ENCODE measurements around the gene RPL10. TPM values are rescaled to one million over a fixed set of nuclear protein-coding genes. Genes with fewer than 3 reads are reported as not detected.

RPL10 gene
- polyA plus RNA-seq, 6 donors from 2014 or later: 3,636 to 5,147 (median 4,635) TPM

GRCh38 chrX:154403192-154403591 lies 5.0 kb downstream of the RPL10 start:
- Mint-ChIP-seq H3K27me3 (no peaks in the 10 kb centered on the region), H3K4me1 (peaks cover 11 to 21% (median 15%) of the 10 kb centered on the region in 3 donors), H3K4me3 (peak overlapping the region in 1 of 8 donors; percentile 57), H3K36me3 (peaks cover 15 to 18% of the 10 kb centered on the region in 2 donors), H3K27ac (peak overlapping the region in 1 of 6 donors; percentile 47), H3K9me3 (peaks cover 0 to 8% (median 0%) of the 10 kb centered on the region in 7 donors)
- no peak for DNase-seq
- ATAC-seq (ENCODE audit: low read depth in 2 of 2): no peak

DNA sequence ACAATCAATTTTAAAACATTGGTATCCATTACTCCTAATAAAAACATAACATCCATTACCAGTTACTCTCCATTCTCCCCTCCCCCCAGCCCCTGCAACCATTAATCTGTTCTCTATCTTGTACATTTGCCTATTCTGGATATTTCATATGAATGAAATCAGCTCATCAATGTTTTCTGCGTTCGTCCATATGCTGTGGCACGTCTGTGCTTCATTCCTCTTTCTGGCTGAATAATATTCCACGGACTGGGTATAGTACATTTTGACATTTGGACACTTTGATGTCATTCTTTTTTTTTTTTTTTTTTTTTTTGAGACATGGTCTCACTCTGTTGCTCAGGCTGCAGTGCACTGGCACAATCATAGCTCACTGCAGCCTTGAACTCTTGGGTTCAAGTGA lies 5.7 kb downstream of the RPL10 start:
- H3K9me3 Mint-ChIP-seq: peaks cover 0 to 3% (median 0%) of the 10 kb centered on the region in 7 donors
- peaks cover 12 to 25% (median 15%) of the 10 kb centered on the region in 3 donors for H3K4me1 Mint-ChIP-seq
- no peak overlapping the region for H3K27ac Mint-ChIP-seq
- DNase-seq: no peak
- H3K4me3 Mint-ChIP-seq: no peak overlapping the region
- ATAC-seq (ENCODE audit: low read depth in 2 of 2): no peak
- no peaks in the 10 kb centered on the region for H3K27me3 Mint-ChIP-seq
- peaks cover 8 to 11% of the 10 kb centered on the region in 2 donors for H3K36me3 Mint-ChIP-seq

DNA sequence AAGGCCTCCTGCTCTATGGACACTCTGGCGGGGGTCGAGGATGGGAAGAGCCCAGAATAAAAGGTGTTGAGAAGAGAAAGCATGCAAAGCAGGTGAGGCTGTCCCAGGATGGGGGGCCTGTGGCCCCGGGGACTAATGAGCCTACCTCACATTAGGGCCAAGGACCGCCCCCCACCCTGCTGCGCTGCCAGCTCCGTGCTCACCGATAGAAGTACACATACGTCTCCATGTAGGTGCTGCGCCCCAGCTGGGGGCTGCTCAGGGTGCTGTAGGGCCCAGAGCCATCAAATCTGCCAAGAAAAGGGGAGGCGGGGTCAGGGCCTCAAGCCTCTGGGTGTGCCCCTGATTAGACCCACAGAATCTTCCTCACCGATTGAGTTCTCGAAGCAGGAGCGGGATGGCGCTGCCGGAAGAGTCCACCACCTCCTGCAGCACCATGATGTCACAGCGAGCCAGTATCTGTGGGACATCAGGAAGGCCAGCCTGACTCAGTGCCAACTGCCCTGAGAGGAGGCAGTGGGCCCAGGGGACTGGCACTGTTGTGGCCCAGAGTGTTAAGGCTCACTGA lies 6.5 kb downstream of the RPL10 start:
- DNase-seq: no peak
- Mint-ChIP-seq H3K4me1 (peaks cover 15 to 23% (median 17%) of the 10 kb centered on the region in 3 donors), H3K36me3 (peaks cover 1 to 3% of the 10 kb centered on the region in 2 donors), H3K27ac (no peak overlapping the region), H3K9me3 (peaks cover 0 to 2% (median 0%) of the 10 kb centered on the region in 7 donors), H3K27me3 (no peaks in the 10 kb centered on the region), H3K4me3 (peak overlapping the region in 1 of 8 donors; percentile 43)
- ATAC-seq (ENCODE audit: low read depth in 2 of 2): no peak

- Mint-ChIP-seq H3K4me3 (peak overlapping the region; percentile 70 to 86 (median 75)), H3K4me1 (peaks cover 20 to 24% (median 23%) of the 10 kb centered on the region in 3 donors), H3K9me3 (peaks cover 0 to 2% (median 0%) of the 10 kb centered on the region in 7 donors), H3K27me3 (no peaks in the 10 kb centered on the region), H3K36me3 (no peaks in the 10 kb centered on the region), H3K27ac (peak overlapping the region in 5 of 6 donors; percentile 12 to 87 (median 76))
- ATAC-seq (ENCODE audit: low read depth in 2 of 2) (no peak), DNase-seq (no peak)
These were observed 10.6 kb downstream of the RPL10 start for GRCh38 chrX:154408659-154409221.

- Mint-ChIP-seq H3K9me3 (peaks cover 0 to 2% (median 0%) of the 10 kb centered on the region in 7 donors), H3K4me3 (peak within 1 kb of the TSS; percentile 70 to 86 (median 75)), H3K4me1 (peaks cover 20 to 24% (median 23%) of the 10 kb centered on the region in 3 donors), H3K27me3 (no peaks in the 10 kb centered on the region), H3K27ac (peak within 1 kb of the TSS; percentile 12 to 87 (median 68)), H3K36me3 (no peaks in the 10 kb centered on the region)
- peak in 1 of 2 donors; percentile 8 for ATAC-seq (ENCODE audit: low read depth in 2 of 2)
- DNase-seq: no peak
These were observed 11.2 kb downstream of the RPL10 start, which contains the start of gene DNASE1L1 for GRCh38 chrX:154409222-154409871. Gene DNASE1L1 (minus strand): TSS chrX:154409254. CDS start chrX:154405568, 3,686 bp downstream.

DNA sequence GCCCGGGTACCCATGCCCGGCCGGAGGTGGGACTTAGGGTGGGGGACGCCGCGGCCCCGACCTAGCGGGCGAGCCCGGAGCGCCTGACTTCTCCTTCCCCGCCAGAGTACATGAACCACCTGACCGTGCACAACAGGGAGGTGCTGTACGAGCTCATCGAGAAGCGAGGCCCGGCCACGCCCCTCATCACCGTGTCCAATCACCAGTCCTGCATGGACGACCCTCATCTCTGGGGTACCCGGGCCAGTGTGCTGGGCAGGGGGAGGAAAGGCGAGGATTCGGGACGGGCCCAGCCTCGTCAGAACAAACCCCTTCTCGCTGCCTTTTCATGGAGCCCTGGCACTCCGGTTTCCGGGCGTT lies 13.8 kb downstream of the RPL10 start:
- Mint-ChIP-seq H3K4me3 (peak overlapping the region; percentile 83 to 92 (median 90)), H3K36me3 (no peaks in the 10 kb centered on the region), H3K9me3 (peaks cover 0 to 2% (median 0%) of the 10 kb centered on the region in 7 donors), H3K27me3 (no peaks in the 10 kb centered on the region), H3K27ac (peak overlapping the region; percentile 17 to 96 (median 78)), H3K4me1 (peaks cover 20 to 27% (median 24%) of the 10 kb centered on the region in 3 donors)
- DNase-seq (peak; percentile 51), ATAC-seq (ENCODE audit: low read depth in 2 of 2) (peak; percentile 46 to 67)

GRCh38 chrX:154412468-154412867 lies 14.3 kb downstream of the RPL10 start:
- ATAC-seq (ENCODE audit: low read depth in 2 of 2) (peak; percentile 74 to 75), DNase-seq (peak; percentile 56)
- Mint-ChIP-seq H3K9me3 (peaks cover 0 to 2% (median 0%) of the 10 kb centered on the region in 7 donors), H3K27ac (peak overlapping the region; percentile 17 to 96 (median 86)), H3K27me3 (no peaks in the 10 kb centered on the region), H3K4me3 (peak overlapping the region; percentile 83 to 92 (median 90)), H3K36me3 (no peaks in the 10 kb centered on the region), H3K4me1 (peaks cover 20 to 27% (median 24%) of the 10 kb centered on the region in 3 donors)

GRCh38 chrX:154413142-154413541 lies 15.0 kb downstream of the RPL10 start:
- Mint-ChIP-seq H3K36me3 (no peaks in the 10 kb centered on the region), H3K27me3 (no peaks in the 10 kb centered on the region), H3K4me3 (peak overlapping the region in 4 of 8 donors; percentile 83 to 92 (median 84)), H3K9me3 (peaks cover 0 to 2% (median 0%) of the 10 kb centered on the region in 7 donors), H3K27ac (peak overlapping the region in 3 of 6 donors; percentile 17 to 96 (median 92)), H3K4me1 (peaks cover 20 to 27% (median 24%) of the 10 kb centered on the region in 3 donors)
- DNase-seq (no peak), ATAC-seq (ENCODE audit: low read depth in 2 of 2) (no peak)

GRCh38 chrX:154417157-154417556 lies 19.0 kb downstream of the RPL10 start:
- no peak for ATAC-seq (ENCODE audit: low read depth in 2 of 2)
- no peak for DNase-seq
- peaks cover 6 to 16% (median 10%) of the 10 kb centered on the region in 3 donors for H3K4me1 Mint-ChIP-seq
- peaks cover 0 to 2% (median 0%) of the 10 kb centered on the region in 7 donors for H3K9me3 Mint-ChIP-seq
- no peaks in the 10 kb centered on the region for H3K36me3 Mint-ChIP-seq
- peak overlapping the region in 1 of 6 donors; percentile 62 for H3K27ac Mint-ChIP-seq
- H3K4me3 Mint-ChIP-seq: no peak overlapping the region
- H3K27me3 Mint-ChIP-seq: no peaks in the 10 kb centered on the region

- peak; percentile 16 to 51 for ATAC-seq (ENCODE audit: low read depth in 2 of 2)
- no peak overlapping the region for H3K27ac Mint-ChIP-seq
These were observed 21.0 kb downstream of the RPL10 start for GRCh38 chrX:154419189-154419588.

GRCh38 chrX:154419688-154420401 lies 21.7 kb downstream of the RPL10 start:
- peaks cover 0 to 10% (median 8%) of the 10 kb centered on the region in 3 donors for H3K4me1 Mint-ChIP-seq
- no peaks in the 10 kb centered on the region for H3K36me3 Mint-ChIP-seq
- DNase-seq (no peak), ATAC-seq (ENCODE audit: low read depth in 2 of 2) (no peak)
- H3K4me3 Mint-ChIP-seq: no peak overlapping the region
- H3K27ac Mint-ChIP-seq: peak overlapping the region in 1 of 6 donors; percentile 36
- no peaks in the 10 kb centered on the region for H3K27me3 Mint-ChIP-seq
- H3K9me3 Mint-ChIP-seq: peaks cover 0 to 4% (median 0%) of the 10 kb centered on the region in 7 donors

More at GRCh38 chrX:154419189-154419588, 21.0 kb downstream of the RPL10 start:
- H3K9me3 Mint-ChIP-seq: peaks cover 0 to 2% (median 0%) of the 10 kb centered on the region in 7 donors
- H3K4me1 Mint-ChIP-seq: peaks cover 0 to 10% (median 5%) of the 10 kb centered on the region in 3 donors
- no peaks in the 10 kb centered on the region for H3K27me3 Mint-ChIP-seq
- DNase-seq: no peak
- H3K4me3 Mint-ChIP-seq: no peak overlapping the region
- no peaks in the 10 kb centered on the region for H3K36me3 Mint-ChIP-seq

DNA sequence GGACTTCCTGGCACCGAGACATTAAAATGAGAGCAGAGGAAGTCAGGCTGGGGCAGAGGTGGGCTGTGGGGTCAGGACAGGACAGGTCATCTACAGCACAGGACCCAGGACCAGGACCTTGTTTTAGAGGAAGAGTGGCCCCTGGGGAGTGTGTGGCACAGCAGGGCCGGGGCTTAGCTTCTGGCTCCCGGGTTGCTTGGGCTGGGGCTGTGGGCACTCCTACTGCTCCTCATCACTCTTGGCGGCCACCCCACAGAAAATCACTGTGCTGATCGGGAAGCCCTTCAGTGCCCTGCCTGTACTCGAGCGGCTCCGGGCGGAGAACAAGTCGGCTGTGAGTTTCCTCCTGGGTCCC lies 22.2 kb downstream of the RPL10 start:
- Mint-ChIP-seq H3K9me3 (peaks cover 0 to 4% (median 0%) of the 10 kb centered on the region in 7 donors), H3K27ac (no peak overlapping the region), H3K36me3 (no peaks in the 10 kb centered on the region), H3K4me3 (no peak overlapping the region), H3K4me1 (peaks cover 0 to 10% (median 8%) of the 10 kb centered on the region in 3 donors), H3K27me3 (no peaks in the 10 kb centered on the region)
- no peak for DNase-seq
- no peak for ATAC-seq (ENCODE audit: low read depth in 2 of 2)

All from naive B cell (primary cell).